H9 (cell line): ENCODE results near the gene TENT5C. TPM values are rescaled to one million over a fixed set of nuclear protein-coding genes. Genes with fewer than 3 reads are reported as not detected.

ENCODE experiments used
- DNase-seq: peaks from one replicate; pipeline ENCODE4 v3.0.0-alpha.2; 2017
- H2AFZ ChIP-seq: one replicate; pipeline ENCODE4 v1.6.1; 2013; ENCODE audit warnings: mild to moderate bottlenecking, low read length, control low read depth, moderate library complexity
- H2AK5ac ChIP-seq: 2 replicates; pipeline ENCODE4 v1.6.1; 2013; ENCODE audit warnings: low read length, control low read depth, mixed read lengths; ENCODE audit not compliant: insufficient read length
- H2BK120ac ChIP-seq: one replicate; pipeline ENCODE4 v1.6.1; 2013; ENCODE audit warnings: low read depth, mild to moderate bottlenecking, low read length, control low read depth, inconsistent platforms; ENCODE audit not compliant: poor library complexity, severe bottlenecking
- H2BK12ac ChIP-seq: 2 replicates; pipeline ENCODE4 v1.6.1; 2013; ENCODE audit warnings: low read length, control low read depth, mixed read lengths, low read depth; ENCODE audit not compliant: insufficient read length
- H2BK15ac ChIP-seq: 2 replicates; pipeline ENCODE4 v1.6.1; 2013; ENCODE audit warnings: low read depth, low read length, control low read depth
- H2BK20ac ChIP-seq: one replicate; pipeline ENCODE4 v1.6.1; 2013; ENCODE audit warnings: low read depth, mild to moderate bottlenecking, low read length, control low read depth, inconsistent platforms; ENCODE audit not compliant: poor library complexity, severe bottlenecking
- H2BK5ac ChIP-seq: 2 replicates; pipeline ENCODE4 v1.6.1; 2013; ENCODE audit warnings: low read length, control low read depth, mixed read lengths; ENCODE audit not compliant: insufficient read length
- H3K14ac ChIP-seq: 2 replicates; pipeline ENCODE4 v1.6.1; 2013; ENCODE audit warnings: low read length, control low read depth; ENCODE audit not compliant: insufficient read depth
- H3K18ac ChIP-seq: 2 replicates; pipeline ENCODE4 v1.6.1; 2013; ENCODE audit warnings: low read depth, mild to moderate bottlenecking, mixed read lengths, low read length, control low read depth; ENCODE audit not compliant: insufficient read length
- H3K23ac ChIP-seq: 2 replicates; pipeline ENCODE4 v1.6.1; 2013; ENCODE audit warnings: low read length, control low read depth, mixed read lengths, low read depth; ENCODE audit not compliant: insufficient read length
- H3K23me2 ChIP-seq: 2 replicates; pipeline ENCODE4 v1.6.1; 2013; ENCODE audit warnings: low read depth, mild to moderate bottlenecking, mixed read lengths, low read length, control low read depth; ENCODE audit not compliant: insufficient read length, poor library complexity, severe bottlenecking
- H3K27ac ChIP-seq: 2 replicates; pipeline ENCODE4 v1.5.1; 2013; ENCODE audit warnings: low read length, control low read depth, mixed read lengths, low read depth; ENCODE audit not compliant: insufficient read length
- H3K27me3 ChIP-seq: 2 replicates; pipeline ENCODE4 v1.6.1; 2013; ENCODE audit warnings: low read length, control low read depth, inconsistent platforms; ENCODE audit not compliant: insufficient read depth
- H3K4ac ChIP-seq: 2 replicates; pipeline ENCODE4 v1.6.1; 2013; ENCODE audit warnings: low read depth, mild to moderate bottlenecking, control low read depth, inconsistent platforms, low read length, moderate library complexity
- H3K4me1 ChIP-seq: 2 replicates; pipeline ENCODE4 v1.6.1; 2013; ENCODE audit warnings: low read length, control low read depth, inconsistent platforms; ENCODE audit not compliant: insufficient read depth
- H3K4me2 ChIP-seq: 2 replicates; pipeline ENCODE4 v1.6.1; 2013; ENCODE audit warnings: low read length, control low read depth, mixed read lengths; ENCODE audit not compliant: insufficient read length, insufficient read depth
- H3K56ac ChIP-seq: 2 replicates; pipeline ENCODE4 v1.6.1; 2013; ENCODE audit warnings: low read depth, mild to moderate bottlenecking, mixed read lengths, low read length, control low read depth; ENCODE audit not compliant: insufficient read length
- H3K79me1 ChIP-seq: 2 replicates; pipeline ENCODE4 v1.6.1; 2013; ENCODE audit warnings: low read depth, mild to moderate bottlenecking, moderate library complexity, low read length, control low read depth, inconsistent platforms; ENCODE audit not compliant: insufficient read depth, poor library complexity, severe bottlenecking
- H3K79me2 ChIP-seq: 2 replicates; pipeline ENCODE4 v1.6.1; 2013; ENCODE audit warnings: low read length, control low read depth, inconsistent platforms; ENCODE audit not compliant: insufficient read depth
- H3K9ac ChIP-seq: 2 replicates; pipeline ENCODE4 v1.6.1; 2013; ENCODE audit warnings: low read length, control low read depth, mixed read lengths; ENCODE audit not compliant: insufficient read length; ENCODE audit errors: extremely low read depth
- H3K9me3 ChIP-seq: one replicate; pipeline ENCODE4 v1.6.1; 2013; ENCODE audit warnings: low read depth, low read length, inconsistent platforms; ENCODE audit not compliant: control insufficient read depth
- H3T11ph ChIP-seq: one replicate; pipeline ENCODE4 v1.6.1; 2013; ENCODE audit warnings: mild to moderate bottlenecking, low read length, control low read depth, inconsistent platforms
- H4K20me1 ChIP-seq: one replicate; pipeline ENCODE4 v1.6.1; 2013; ENCODE audit not compliant: control insufficient read depth, insufficient read length, insufficient read depth
- H4K5ac ChIP-seq: 2 replicates; pipeline ENCODE4 v1.6.1; 2013; ENCODE audit warnings: low read depth, mild to moderate bottlenecking, mixed read lengths, low read length, control low read depth; ENCODE audit not compliant: insufficient read length
- H4K8ac ChIP-seq: replicated peaks from 2 replicates; pipeline ENCODE4 v1.6.1; 2013; ENCODE audit warnings: low read length, control low read depth, mixed read lengths, low read depth; ENCODE audit not compliant: insufficient read length
- H4K91ac ChIP-seq: 2 replicates; pipeline ENCODE4 v1.6.1; 2013; ENCODE audit warnings: low read depth, mild to moderate bottlenecking, moderate library complexity, mixed read lengths, low read length, control low read depth; ENCODE audit not compliant: insufficient read length
- H3K27ac Mint-ChIP-seq, 3 experiments: 2 replicates in 2 of 3; 3 replicates in 1 of 3; pipeline ENCODE4 v1.8.0; 2020 to 2021; ENCODE audit warnings: mixed read lengths in 3 of 3, mild to moderate bottlenecking in 1 of 3, moderate library complexity in 1 of 3
- H3K27me3 Mint-ChIP-seq: 2 replicates; pipeline ENCODE4 v1.8.0; 2021; ENCODE audit warnings: low read depth, mild to moderate bottlenecking, moderate library complexity, mixed read lengths
- H3K36me3 Mint-ChIP-seq, 3 experiments: 2 replicates in 2 of 3; 3 replicates in 1 of 3; pipeline ENCODE4 v1.8.0; 2020 to 2021; ENCODE audit warnings: low read depth in 3 of 3, mixed read lengths in 3 of 3; ENCODE audit not compliant: insufficient read depth in 1 of 3
- H3K4me1 Mint-ChIP-seq, 2 experiments: 2 replicates each; pipeline ENCODE4 v1.8.0; 2020; ENCODE audit warnings: mixed read lengths in 2 of 2
- H3K4me3 Mint-ChIP-seq, 2 experiments: 2 replicates in 1 of 2; 3 replicates in 1 of 2; pipeline ENCODE4 v1.8.0; 2020 to 2021; ENCODE audit warnings: mild to moderate bottlenecking in 2 of 2, mixed read lengths in 2 of 2, moderate library complexity in 1 of 2
- H3K9me3 Mint-ChIP-seq, 2 experiments: 2 replicates in 1 of 2; 3 replicates in 1 of 2; pipeline ENCODE4 v1.8.0; 2020; ENCODE audit warnings: mild to moderate bottlenecking in 2 of 2, mixed read lengths in 2 of 2, moderate library complexity in 1 of 2
- WGBS: extraction: QIAGEN DNeasy Blood & Tissue Kit; methylation state at CpG from one replicate; pipeline ENCODE4 v1.1.7; 2013; ENCODE audit warnings: missing lambda C conversion rate, low lambda C conversion rate, mixed read lengths; ENCODE audit not compliant: insufficient read length; ENCODE audit errors: extremely low coverage; 5-methylcytosine and 5-hydroxymethylcytosine counted together
- total RNA-seq: library from RNA; stranded (reverse); gene quantifications from 2 replicates; pipeline ENCODE4 v1.2.1, GENCODE V29; 2021
- TF ChIP-seq, protein P1 (sequence below): fragments of 200-600 bp; sonication (generic); conservative IDR thresholded peaks from 3 replicates; pipeline ENCODE4 v1.8.0; 2021; ENCODE audit warnings: antibody characterized with exemption, mild to moderate bottlenecking

Gene TENT5C
- total RNA-seq, 1 experiment from 2014 or later: 0.37 TPM

DNA sequence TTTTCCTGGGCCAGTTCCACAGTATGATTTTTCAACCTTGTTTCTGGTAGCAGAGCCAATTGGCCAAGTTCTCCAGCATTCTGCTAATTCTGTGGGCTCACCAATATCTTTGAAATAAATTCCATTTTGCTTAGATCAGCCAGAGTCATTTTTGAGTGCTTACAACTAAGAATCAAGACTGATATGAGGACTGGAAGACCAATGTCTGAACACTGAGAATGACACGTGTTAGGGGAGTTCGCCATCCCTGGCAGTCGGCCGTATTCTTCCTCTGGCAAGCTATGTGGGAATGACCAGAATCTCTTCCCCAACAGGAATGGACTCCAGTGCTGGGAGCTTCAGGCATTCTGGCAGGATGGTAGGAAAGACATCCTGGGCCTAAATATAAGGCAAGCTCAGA lies 4.9 kb upstream of the TENT5C start:
- WGBS: no CpG with 5 or more reads among the region's 4 CpGs
- Mint-ChIP-seq H3K9me3 (no peaks in the 10 kb centered on the region), H3K27me3 (peaks cover 34% of the 10 kb centered on the region), H3K36me3 (no peaks in the 10 kb centered on the region), H3K27ac (no peak overlapping the region), H3K4me1 (peaks cover 6 to 12% of the 10 kb centered on the region in 2 experiments), H3K4me3 (no peak overlapping the region)
- Histone ChIP-seq H3K23me2 (peaks cover under 1% of the 10 kb centered on the region), H4K5ac (no peak overlapping the region), H3K4ac (no peak overlapping the region), H3K27me3 (peaks cover 7% of the 10 kb centered on the region; the same call in 1 of the 2 replicates), H3K9me3 (no peaks in the 10 kb centered on the region), H3K23ac (no peak overlapping the region), H3K9ac (no peak overlapping the region), H3K27ac (no peak overlapping the region), H4K91ac (no peak overlapping the region), H4K8ac (no peak overlapping the region), H2BK5ac (no peak overlapping the region), H3K79me2 (no peaks in the 10 kb centered on the region), H3T11ph (no peak overlapping the region), H2AFZ (no peak overlapping the region), H2BK120ac (no peak overlapping the region), H4K20me1 (no peaks in the 10 kb centered on the region), H3K18ac (no peak overlapping the region), H3K56ac (no peak overlapping the region), H3K79me1 (no peaks in the 10 kb centered on the region), H2BK12ac (no peak overlapping the region), H2BK15ac (no peak overlapping the region), H3K14ac (no peak overlapping the region), H2BK20ac (no peak overlapping the region), H2AK5ac (no peak overlapping the region), H3K4me1 (no peaks in the 10 kb centered on the region), H3K4me2 (no peak overlapping the region)
- TF ChIP-seq, protein P1, sequence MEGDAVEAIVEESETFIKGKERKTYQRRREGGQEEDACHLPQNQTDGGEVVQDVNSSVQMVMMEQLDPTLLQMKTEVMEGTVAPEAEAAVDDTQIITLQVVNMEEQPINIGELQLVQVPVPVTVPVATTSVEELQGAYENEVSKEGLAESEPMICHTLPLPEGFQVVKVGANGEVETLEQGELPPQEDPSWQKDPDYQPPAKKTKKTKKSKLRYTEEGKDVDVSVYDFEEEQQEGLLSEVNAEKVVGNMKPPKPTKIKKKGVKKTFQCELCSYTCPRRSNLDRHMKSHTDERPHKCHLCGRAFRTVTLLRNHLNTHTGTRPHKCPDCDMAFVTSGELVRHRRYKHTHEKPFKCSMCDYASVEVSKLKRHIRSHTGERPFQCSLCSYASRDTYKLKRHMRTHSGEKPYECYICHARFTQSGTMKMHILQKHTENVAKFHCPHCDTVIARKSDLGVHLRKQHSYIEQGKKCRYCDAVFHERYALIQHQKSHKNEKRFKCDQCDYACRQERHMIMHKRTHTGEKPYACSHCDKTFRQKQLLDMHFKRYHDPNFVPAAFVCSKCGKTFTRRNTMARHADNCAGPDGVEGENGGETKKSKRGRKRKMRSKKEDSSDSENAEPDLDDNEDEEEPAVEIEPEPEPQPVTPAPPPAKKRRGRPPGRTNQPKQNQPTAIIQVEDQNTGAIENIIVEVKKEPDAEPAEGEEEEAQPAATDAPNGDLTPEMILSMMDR: no peak
- DNase-seq: peak; percentile 4
